GM21381 (cell line): ENCODE data around the gene MSI2.
A peak's percentile ranks its signal among the peaks of the same experiment; 100 is the strongest.

ENCODE experiments used
- ATAC-seq: cut with Tn5 transposase; IDR thresholded peaks from one replicate; pipeline ENCODE4 v1.9.1; 2021; ENCODE audit warnings: mild to moderate bottlenecking, moderate library complexity; ENCODE audit not compliant: unreplicated experiment

MSI2 gene

DNA sequence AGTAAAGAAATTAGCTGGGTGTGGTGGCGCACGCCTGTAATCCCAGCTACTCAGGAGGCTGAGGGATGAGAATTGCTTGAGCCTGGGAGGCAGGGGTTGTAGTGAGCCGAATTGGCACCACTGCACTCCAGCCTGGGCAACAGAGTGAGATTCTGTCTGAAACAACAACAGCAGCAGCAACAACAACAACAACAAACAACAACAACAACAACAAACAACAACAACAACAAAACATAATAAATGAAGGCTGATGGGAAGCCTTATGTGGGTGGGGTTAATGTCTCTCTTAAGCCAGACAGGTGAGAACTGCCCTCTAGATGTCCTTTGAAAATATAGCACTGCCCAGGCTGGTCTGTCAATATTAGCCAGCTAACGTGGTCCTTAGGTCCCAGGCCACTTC is 107.3 kb downstream of the MSI2 start:
- ATAC-seq = no peak

DNA sequence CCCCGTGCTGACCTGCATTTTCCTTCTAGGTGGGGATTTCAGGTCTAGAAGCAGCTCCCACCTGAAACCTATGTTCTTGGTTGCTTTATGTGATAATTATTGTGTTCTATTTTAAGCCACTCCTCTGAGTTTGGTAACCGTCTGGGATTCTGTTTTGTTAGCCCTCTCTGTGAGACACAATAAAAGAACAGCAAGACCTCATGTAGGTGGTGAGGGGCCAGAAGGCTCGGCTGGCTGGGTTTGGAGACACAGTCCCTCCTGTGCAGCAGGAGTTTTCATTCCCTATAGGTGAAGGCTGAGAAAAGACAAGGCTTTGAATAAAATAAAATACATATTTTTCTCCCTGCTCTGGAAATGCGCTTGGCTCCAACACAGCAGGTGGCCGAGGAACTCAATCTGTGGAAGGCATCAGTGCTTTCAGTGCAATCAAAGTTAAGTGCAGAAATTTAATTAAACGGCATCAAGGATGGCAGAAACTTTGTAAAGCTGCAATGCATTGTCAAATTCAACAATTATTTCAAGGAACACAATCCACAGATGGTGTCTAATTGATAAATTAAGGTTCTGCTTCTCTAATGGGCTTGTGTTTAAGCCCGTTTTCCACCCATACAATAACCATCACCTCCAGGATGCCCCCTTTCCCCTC is 107.8 kb downstream of the MSI2 start:
- no peak for ATAC-seq

DNA sequence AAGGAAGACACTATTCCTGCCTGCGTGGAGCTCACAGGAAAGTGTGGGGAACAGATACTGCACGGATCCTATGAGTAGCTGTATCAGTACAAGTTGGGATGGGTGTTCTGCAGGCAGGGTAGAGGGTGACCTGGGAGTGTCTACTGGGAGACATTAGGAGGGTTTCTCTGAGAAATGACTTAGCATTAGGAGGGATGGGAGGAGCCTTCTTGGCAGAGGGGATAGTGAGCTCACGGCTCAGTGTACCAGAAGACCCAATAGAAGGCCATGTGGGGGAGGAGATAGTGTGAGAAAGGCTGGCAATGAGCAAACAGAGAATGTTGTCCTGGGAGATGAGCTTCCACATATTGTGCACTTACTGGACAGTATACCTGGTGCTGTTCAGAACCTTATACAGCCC is 109.1 kb downstream of the MSI2 start:
- no peak for ATAC-seq

DNA sequence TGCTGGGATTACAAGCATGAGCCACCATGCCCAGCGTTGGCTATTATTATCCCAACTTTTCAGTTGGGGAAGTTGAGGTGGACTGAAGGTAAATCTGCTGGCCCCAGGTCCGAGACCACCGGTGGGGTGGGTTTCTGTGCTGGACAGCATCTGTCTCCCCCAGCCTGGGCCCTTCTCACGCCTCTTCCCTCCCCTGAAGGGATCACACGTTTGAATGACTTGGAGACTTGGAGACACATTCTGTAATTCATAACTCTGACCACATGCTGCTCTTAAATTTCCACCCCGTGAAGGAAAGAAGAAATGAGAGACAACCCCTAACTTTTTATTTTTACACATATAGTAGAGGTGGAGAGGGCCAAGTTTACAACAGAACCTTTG is 109.8 kb downstream of the MSI2 start:
- no peak for ATAC-seq

DNA sequence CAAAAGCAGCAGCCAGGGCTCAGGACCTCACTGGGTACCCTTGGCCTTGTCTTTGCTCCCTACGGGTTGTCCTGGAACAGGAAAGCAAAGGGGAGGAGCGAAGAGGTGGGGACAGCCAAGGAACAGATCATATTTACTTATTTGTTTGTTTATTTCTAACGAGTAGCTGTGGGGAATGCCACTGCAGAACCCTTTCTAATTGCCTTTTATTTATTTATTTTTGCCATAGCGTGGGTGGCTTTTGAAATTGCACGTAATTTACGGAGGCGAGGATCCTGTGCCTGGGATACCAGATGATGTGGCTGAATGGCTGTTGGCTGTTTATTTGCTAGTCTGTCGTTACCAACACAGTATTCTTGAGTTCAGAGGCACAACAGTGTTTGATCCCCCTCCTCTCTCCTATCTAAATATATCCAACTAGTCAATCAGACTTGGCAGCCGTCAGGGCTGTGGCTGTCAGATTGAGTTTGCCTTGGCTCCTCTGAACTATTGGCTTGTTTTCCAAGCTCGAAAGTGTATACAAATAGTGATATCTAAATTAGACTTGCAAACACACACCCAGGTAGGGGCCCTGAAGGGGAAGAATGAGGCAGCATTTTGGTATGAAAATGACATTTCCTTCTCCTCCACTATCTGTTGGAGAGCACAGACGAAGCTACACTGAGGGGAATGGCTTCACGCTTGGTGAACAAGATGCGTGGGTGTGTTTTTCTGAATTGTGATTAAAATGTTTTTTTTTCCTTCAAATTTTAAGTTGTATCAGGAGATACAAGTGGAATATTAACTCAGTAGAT is 110.4 kb downstream of the MSI2 start:
- ATAC-seq = no peak

DNA sequence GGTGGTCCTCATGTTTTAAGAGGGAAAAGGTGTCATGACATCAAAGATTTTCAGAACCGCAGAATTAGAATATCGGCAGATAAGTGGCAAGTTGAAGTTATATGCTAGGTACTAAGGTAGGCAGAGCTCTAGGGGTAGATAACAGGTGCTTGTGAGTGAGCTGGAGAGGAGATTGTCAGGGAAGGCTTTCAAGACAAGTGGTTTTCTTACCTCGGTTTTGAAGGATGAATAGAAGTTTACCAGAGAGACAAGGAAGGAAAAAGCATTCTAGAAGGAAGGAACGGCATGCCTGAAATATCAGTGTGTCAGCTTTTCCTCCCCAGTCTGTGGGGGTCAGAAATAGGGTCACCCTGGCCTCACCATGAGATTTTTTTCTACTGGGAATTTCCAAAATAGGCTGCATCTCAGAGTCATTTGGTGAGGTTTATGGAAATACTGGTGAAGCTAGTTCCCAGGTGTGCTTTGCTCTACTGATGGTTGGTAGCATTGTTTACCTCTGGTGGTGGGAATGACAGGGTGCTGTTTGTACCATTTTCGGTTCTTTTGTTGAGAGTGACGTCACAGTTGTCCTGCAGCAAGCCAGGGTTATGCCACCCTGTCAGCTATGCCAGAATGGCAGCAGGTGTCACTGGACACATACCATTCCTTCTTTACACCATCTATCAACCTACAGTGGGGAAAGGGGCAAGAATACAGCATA is 112.5 kb downstream of the MSI2 start:
- ATAC-seq = no peak

DNA sequence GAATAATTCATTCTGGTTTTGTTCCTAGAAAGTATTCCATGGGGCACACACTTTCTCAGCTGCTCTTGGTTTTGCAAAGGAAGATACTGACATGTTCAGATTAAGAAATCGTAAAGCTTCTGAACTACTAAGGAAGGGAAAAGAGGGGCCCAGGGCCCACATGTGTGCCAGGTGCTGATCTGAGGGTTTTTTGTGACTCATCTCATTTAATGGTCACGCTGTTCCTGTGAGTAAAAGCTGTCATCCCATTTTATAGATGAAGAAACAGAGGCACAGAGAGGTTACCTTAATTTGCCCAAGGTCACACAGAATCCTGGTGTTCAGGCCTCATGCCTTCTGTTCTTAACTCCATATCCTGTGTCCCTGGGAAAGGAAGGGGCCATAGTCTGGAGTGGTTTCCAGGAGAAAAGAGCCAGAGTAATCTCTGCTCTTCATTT is 113.2 kb downstream of the MSI2 start:
- ATAC-seq = no peak

DNA sequence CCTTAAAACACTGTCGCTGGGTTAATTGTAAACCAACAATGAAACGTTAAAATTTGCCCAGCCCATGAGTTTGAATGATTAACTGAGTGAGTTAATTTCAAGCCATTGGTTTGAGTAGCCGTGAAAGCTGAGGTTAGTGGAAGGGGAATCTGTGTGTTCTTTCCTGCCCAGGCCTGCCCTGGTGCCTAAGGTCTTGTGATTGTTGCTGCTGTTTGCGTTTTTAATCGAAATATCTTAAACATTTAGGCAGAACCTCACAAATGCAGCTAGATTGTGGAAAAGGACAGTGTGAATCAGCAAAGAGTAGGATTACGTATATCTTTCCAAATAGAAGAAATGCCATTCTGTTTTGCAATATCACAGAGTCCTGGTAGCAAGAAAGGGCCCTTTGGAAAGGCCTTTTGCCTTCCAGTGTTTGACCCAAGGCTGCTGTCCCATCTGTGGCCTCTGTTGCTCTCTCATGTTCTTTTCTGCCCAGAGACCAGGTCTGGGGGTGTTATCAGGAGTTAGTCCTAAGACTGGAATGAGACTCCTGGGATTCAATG is 113.8 kb downstream of the MSI2 start:
- ATAC-seq = peak; percentile 48

DNA sequence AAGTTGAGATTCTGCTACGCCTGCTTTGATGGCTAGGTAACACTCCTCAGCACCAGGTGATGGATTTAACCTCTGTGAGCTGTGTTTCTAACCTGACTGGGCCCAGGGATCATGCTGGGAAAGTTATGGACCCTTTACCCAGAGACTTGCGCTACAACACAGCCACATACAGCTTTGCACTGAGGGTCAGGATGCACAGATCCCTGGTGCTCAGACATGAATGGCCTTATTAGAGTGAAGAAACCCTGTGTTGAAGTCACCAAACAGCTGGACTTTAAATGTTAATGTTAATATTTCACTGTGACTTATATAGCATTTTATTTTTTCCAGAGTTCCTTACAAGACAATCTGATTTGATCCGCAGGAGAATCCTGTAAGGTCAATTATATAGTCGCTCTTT is 114.3 kb downstream of the MSI2 start:
- peak; percentile 4 for ATAC-seq

DNA sequence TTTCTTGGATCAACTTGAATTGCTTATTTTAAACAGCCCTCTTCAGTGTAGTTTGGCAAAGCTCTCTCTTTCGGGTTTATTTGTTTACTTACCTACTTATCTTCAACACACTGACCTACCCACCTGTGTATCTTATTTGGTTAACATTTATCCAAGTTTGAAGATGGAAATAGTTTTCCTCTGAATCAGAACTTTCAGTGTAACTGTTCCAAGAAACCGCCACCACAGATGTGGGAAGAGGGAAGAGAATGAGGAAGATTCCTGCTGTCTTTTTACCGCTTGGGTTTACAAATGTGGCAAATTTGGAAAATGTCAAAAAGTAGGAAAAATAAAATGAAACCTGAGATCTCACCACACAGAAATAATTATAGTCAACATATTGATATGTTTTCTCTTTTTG is 115.8 kb downstream of the MSI2 start:
- no peak for ATAC-seq

DNA sequence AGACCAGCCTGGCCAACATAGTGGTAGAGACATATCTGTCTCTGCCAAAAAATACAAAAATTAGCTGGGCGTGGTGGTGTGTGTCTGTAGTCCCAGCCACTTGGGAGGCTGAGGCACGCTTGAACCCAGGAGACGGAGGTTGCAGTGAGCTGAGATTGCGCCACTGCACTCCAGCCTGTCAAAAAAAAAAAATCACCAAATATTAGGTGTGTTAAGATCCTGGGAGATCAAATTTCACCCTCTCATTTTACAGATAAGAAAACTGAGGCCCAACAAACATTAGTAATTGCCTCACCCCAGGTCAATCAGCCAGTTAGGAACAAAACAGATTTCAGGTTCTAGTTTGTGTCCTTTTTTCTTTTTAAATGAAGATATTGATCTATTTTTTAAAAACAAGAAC is 116.7 kb downstream of the MSI2 start:
- ATAC-seq = no peak

DNA sequence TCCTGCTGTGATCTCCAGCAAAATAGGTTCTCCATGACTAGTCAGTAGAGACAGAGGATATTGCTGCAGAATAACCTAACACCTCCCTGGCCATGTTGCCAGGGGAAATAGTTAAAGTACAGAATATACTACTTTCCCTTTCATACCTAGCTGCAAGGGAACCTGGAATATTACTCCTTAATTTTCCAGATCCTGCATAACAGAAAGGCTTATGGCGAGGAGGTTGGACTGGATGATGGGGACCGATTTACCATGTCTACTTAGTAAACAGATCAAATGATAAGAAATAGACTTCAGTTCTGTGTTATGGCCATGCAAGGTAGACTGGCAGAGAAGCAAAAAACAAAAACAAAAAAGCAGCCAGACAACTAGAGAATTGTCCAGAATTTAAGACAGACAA is 117.4 kb downstream of the MSI2 start:
- no peak for ATAC-seq

DNA sequence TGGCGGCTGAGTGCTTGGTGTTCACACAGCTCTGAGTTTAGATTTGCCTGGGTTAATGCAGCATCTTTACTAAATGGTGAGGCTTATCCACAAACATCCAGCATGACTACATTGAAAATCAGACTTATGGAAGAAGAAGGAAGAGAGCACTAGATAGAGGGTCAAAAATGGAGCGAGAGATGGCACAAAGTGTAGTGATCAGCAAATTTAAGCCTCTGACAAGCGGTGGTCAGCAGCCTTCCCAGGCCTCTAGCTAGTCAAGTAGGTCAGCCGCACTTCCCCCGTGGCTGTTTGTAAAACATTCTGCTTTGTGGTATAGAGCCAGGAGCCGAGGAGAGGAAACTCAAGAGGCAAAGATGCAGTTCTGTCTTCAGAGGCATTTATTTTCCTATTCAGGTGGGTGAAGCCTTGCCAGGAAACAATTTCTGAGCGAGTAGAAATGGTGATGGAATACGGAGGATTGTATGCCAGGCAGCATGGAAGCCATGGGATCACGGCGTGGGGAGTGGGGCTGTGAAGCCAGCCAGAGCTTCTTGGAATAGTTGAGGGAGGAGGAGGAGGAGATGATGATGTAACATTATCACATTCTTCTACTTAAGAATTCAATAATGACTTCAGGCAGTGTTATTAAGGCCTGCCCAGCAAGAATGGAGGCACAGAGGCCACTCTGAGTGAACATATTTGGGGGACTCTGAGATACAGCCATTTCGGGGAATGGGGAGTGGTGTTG is 118.9 kb downstream of the MSI2 start:
- no peak for ATAC-seq

DNA sequence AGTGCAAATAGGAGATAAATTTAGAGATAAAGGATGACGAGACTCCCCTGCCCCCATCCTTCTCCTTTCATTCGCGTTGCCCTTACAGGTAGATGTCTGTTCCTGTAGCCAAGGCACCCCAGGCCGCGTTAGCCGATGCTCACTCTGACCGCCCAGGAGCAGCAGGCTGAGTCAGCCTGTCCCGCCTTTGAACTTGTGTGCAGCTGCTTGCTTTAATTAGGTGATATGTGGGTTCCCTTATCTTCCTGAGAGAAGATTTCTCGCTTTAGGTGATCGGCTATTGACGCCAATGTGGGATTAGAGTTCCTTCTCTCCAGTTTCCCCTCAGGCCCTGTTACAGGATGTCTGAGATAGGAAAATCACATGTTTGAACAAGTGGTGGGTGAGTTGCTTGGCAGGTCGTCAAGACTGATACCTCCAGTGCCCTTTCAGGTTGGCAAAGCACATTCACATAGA is 119.5 kb downstream of the MSI2 start:
- ATAC-seq = no peak

DNA sequence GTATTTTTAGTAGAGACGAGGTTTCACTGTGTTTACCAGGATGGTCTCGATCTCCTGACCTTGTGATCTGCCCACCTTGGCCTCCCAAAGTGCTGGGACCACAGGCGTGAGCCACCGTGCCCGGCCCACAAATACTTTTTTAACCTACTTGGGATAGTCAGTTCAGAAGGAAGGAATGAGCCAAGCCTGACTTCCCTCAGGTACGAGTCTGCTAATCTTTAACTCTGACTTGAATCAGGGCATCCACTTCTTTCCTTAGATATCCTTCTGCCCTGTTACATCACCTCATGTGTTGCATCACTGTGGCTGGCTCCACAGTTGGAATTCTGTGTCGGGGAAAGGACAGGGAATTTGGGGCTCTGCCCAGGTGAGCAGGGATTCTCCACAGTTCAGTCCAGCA is 120.8 kb downstream of the MSI2 start:
- ATAC-seq = no peak

DNA sequence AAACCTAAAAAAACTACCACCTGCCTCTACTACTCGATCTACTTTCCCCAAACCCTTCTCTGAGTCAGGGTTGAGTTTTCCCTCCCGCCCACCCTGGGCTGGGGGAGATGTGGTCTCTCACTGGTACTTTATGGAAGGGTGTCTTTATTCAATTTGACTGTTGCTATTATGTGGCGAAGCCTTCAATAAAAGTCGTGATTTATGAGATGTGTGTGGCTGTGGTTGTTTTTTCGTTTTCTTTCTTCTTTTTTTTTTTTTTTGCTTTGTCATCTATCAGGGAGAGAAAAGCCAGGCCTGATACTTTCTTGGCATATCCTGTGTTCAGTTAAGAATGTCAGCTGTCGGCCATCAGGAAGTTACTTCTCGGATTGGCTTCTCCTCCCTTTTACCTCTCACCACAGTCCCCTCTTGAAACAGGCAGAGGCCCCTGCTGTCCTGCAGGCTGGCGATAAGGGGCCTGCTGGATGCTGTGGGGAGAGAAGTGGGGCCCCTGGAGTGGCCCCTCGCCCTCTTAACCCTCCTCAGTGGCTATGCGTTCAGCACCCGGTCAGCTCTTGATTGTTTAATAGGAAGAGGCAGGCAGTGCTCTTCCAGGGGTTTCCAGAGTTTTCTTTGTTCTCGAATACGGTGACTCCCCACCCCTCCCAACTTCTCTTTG is 123.0 kb downstream of the MSI2 start:
- ATAC-seq = no peak

DNA sequence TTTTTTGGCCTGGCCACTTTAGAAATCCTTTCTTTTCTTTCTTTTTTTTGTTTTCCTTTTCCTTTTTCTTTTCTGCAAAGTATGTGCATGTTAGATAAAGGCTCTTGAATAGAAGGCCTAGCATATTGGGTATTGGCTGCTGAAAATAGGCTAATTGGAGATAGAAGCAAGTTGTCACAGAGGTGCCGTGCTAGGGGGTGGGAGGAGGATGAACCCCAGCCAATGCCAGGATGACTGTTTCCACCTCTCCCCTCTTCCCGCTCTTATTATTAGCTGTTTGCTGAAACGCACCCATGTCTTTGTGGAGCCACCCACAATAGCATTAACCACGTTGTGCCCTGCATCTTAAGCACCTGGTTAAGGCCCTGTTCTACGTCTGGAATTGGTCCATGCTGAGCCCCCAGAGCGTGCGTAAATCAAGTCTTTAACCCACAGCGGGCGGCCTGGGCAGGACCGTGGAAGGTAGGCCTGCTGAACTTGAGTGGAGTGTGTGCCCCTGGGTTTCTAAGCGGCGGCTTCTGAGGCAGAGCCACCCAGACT is 123.6 kb downstream of the MSI2 start:
- no peak for ATAC-seq

DNA sequence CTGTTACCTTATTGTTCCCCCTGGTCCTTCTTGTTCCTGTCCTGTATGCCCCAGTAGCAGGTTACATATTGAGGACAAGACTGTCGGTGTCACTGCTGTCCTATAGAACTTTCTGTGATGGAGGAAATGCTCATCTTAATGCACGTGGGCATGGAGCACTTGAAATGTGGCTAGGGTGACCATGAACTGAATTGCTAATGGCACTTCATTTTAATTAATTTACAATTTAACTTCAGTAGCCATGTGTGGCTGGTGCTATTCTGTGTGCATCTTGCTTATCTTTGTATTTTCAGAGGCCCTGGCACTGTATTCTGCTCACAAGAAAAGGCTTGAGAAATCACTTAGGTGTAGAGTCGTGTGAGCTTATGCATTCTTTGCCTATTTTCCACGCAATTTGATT is 125.2 kb downstream of the MSI2 start:
- ATAC-seq = no peak

DNA sequence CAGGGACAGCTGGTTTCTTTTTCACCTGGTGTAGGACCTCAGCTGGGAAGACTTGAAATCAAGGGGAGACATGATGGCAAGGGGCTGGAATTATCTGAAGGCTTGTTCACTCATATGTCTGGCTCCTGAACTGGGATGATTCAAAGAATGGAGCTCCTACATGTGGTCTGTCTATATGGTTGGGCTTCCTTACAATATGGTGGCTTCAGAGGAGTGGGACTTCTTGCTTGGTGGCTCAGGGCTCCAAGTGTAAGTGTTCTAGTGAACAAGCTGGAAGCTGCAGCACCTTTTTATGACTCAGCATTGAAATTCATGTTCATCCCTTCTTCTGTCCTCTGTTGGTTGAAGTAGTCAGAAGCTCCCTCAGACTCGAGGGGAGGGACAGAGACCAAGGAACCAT is 127.9 kb downstream of the MSI2 start:
- no peak for ATAC-seq

DNA sequence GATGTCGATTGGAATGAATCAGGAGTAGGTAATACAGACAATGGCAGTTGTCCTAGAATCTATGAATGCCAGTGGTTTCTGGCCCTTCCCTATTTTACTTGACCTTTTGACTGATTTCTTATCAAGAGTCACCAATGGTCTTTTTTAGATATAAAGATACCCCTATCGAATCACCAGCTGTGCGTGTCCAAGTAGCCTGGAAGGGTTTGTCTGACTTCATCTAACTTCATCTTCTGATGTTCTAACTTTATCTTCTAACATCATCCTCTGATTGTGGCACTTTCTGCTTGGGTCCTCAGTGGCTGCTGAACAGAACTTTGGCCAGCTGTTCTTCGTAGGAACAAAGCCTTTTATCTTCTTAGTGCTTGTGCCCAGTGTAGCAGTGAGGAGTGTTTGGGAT is 129.7 kb downstream of the MSI2 start:
- ATAC-seq = no peak
